Stimulated activated CD8-positive, alpha-beta memory T cell treated with anti-CD3 and anti-CD28 coated beads, Interleukin-4, amount 100 ng/mL, for 4 hours (primary cell): ENCODE results near the gene FNIP2.
"Not testable (repeated sequence)": the region's sequence is repeated elsewhere in the genome, so short reads cannot be mapped to it uniquely, and the experiment has no call there.

Source experiments
- DNase-seq, 2 donors: peaks; one replicate each; pipeline ENCODE4 v3.0.0-alpha.2; 2020; ENCODE audit warnings: low read depth in 2 of 2, low spot score in 1 of 2

FNIP2 gene

GRCh38 chr4:158813113-158813512 is 44.3 kb downstream of the FNIP2 start:
- no peak for DNase-seq

GRCh38 chr4:158814207-158814606 is 45.4 kb downstream of the FNIP2 start:
- no peak for DNase-seq

- DNase-seq = no peak
These were observed 46.0 kb downstream of the FNIP2 start for GRCh38 chr4:158814636-158815330.

- DNase-seq = no peak
These were observed 48.1 kb downstream of the FNIP2 start for GRCh38 chr4:158816955-158817354.

GRCh38 chr4:158817562-158818296 is 48.9 kb downstream of the FNIP2 start:
- no peak for DNase-seq

GRCh38 chr4:158818560-158819140 is 49.8 kb downstream of the FNIP2 start:
- DNase-seq = no peak

- DNase-seq = no peak
These were observed 51.3 kb downstream of the FNIP2 start for GRCh38 chr4:158819942-158820786.

- no peak for DNase-seq
These were observed 52.6 kb downstream of the FNIP2 start for GRCh38 chr4:158821228-158821971.

GRCh38 chr4:158822348-158822747 is 53.5 kb downstream of the FNIP2 start:
- DNase-seq = no peak

GRCh38 chr4:158823461-158823873 is 54.6 kb downstream of the FNIP2 start:
- DNase-seq = no peak

GRCh38 chr4:158824425-158825274 is 55.8 kb downstream of the FNIP2 start:
- no peak for DNase-seq

- DNase-seq = no peak
These were observed 56.7 kb downstream of the FNIP2 start for GRCh38 chr4:158825433-158826036.

- DNase-seq = no peak
These were observed 57.2 kb downstream of the FNIP2 start for GRCh38 chr4:158826057-158826456.

GRCh38 chr4:158826882-158827281 is 58.1 kb downstream of the FNIP2 start:
- no peak for DNase-seq

GRCh38 chr4:158827543-158827981 is 58.7 kb downstream of the FNIP2 start:
- DNase-seq = no peak

GRCh38 chr4:158828151-158828550 is 59.3 kb downstream of the FNIP2 start:
- DNase-seq = not testable (repeated sequence)

GRCh38 chr4:158829254-158829653 is 60.4 kb downstream of the FNIP2 start:
- DNase-seq = no peak

GRCh38 chr4:158833602-158834001 is 64.8 kb downstream of the FNIP2 start:
- no peak for DNase-seq
